Activated effector memory CD4-positive, alpha-beta T cell treated with anti-CD3 and anti-CD28 coated beads, Interleukin-2, amount 50 U/mL, for 16 hours (primary cell): ENCODE results near the gene TACR2.

Experiments used
- DNase-seq: peaks from one replicate; pipeline ENCODE4 v3.0.0-alpha.2; 2020

TACR2 gene

GRCh38 chr10:69418052-69418752 is 1.5 kb upstream of the TACR2 start:
- no peak for DNase-seq

GRCh38 chr10:69417542-69417941 is 824 bp upstream of the TACR2 start:
- DNase-seq: no peak

- DNase-seq: no peak
These were observed 767 bp downstream of the TACR2 start for GRCh38 chr10:69415951-69416350.

- no peak for DNase-seq
These were observed 1.7 kb downstream of the TACR2 start for GRCh38 chr10:69415049-69415448.

- DNase-seq: no peak
These were observed 2.4 kb downstream of the TACR2 start for GRCh38 chr10:69414036-69415018.

GRCh38 chr10:69413221-69413865 is 3.4 kb downstream of the TACR2 start:
- no peak for DNase-seq

- no peak for DNase-seq
These were observed 4.4 kb downstream of the TACR2 start for GRCh38 chr10:69412232-69412790.

- DNase-seq: no peak
These were observed 5.2 kb downstream of the TACR2 start for GRCh38 chr10:69411476-69411875.

GRCh38 chr10:69410487-69410886 is 6.2 kb downstream of the TACR2 start:
- DNase-seq: no peak

GRCh38 chr10:69409968-69410367 is 6.8 kb downstream of the TACR2 start:
- no peak for DNase-seq

GRCh38 chr10:69409176-69409495 is 7.6 kb downstream of the TACR2 start:
- DNase-seq: no peak

- DNase-seq: peak; percentile 96
These were observed 8.2 kb downstream of the TACR2 start for GRCh38 chr10:69408318-69409175.

- DNase-seq: no peak
These were observed 9.0 kb downstream of the TACR2 start for GRCh38 chr10:69407621-69408301.

GRCh38 chr10:69406816-69407580 is 9.7 kb downstream of the TACR2 start:
- DNase-seq: no peak

- no peak for DNase-seq
These were observed 10.4 kb downstream of the TACR2 start for GRCh38 chr10:69406302-69406811.

- no peak for DNase-seq
These were observed 11.5 kb downstream of the TACR2 start for GRCh38 chr10:69405221-69405620.

GRCh38 chr10:69404786-69405185 is 11.9 kb downstream of the TACR2 start:
- no peak for DNase-seq

GRCh38 chr10:69403519-69403918 is 13.2 kb downstream of the TACR2 start:
- DNase-seq: no peak

GRCh38 chr10:69403066-69403465 is 13.7 kb downstream of the TACR2 start:
- no peak for DNase-seq

- DNase-seq: no peak
These were observed 14.3 kb downstream of the TACR2 start for GRCh38 chr10:69402386-69402785.

- DNase-seq: no peak
These were observed 15.3 kb downstream of the TACR2 start for GRCh38 chr10:69401416-69401815.
